NB4 (cell line): Measurements from ENCODE around the gene CDC42.

ENCODE experiments used
- MYC ChIP-seq: IDR thresholded peaks from 2 replicates; pipeline ENCODE4 v1.6.1; 2011; ENCODE audit warnings: low read depth, low read length
- POLR2A ChIP-seq: IDR thresholded peaks from 2 replicates; pipeline ENCODE4 v1.6.1; 2011; ENCODE audit warnings: mild to moderate bottlenecking; ENCODE audit not compliant: insufficient read length; ENCODE audit errors: extremely low read depth
- TF ChIP-seq, protein P1 (sequence below): IDR thresholded peaks from one replicate; pipeline ENCODE4 v1.5.1; 2012; ENCODE audit warnings: low read depth, low read length
- TF ChIP-seq, protein P2 (sequence below): IDR thresholded peaks from 2 replicates; pipeline ENCODE4 v1.6.1; 2011; ENCODE audit warnings: low read depth, low read length

DNA sequence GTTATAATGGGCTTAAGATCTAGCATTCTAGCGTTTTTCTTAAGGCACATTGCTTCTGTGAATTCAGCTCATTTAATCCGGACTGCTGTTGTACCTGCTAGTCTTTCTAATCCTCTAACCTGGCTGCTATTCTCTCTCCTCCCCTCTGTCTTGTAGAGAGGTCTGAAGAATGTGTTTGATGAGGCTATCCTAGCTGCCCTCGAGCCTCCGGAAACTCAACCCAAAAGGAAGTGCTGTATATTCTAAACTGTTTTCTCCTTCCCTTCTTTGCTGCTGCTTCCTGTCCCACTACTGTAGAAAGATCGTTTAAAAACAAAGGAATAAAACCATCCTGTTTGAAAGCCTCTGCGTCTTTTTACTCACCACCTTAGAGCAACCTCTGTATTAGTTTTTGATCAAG lies 37.3 kb downstream of the CDC42 start:
- no peak for TF ChIP-seq POLR2A
- TF ChIP-seq, protein P1, sequence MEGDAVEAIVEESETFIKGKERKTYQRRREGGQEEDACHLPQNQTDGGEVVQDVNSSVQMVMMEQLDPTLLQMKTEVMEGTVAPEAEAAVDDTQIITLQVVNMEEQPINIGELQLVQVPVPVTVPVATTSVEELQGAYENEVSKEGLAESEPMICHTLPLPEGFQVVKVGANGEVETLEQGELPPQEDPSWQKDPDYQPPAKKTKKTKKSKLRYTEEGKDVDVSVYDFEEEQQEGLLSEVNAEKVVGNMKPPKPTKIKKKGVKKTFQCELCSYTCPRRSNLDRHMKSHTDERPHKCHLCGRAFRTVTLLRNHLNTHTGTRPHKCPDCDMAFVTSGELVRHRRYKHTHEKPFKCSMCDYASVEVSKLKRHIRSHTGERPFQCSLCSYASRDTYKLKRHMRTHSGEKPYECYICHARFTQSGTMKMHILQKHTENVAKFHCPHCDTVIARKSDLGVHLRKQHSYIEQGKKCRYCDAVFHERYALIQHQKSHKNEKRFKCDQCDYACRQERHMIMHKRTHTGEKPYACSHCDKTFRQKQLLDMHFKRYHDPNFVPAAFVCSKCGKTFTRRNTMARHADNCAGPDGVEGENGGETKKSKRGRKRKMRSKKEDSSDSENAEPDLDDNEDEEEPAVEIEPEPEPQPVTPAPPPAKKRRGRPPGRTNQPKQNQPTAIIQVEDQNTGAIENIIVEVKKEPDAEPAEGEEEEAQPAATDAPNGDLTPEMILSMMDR, result no peak
- TF ChIP-seq, protein P2, sequence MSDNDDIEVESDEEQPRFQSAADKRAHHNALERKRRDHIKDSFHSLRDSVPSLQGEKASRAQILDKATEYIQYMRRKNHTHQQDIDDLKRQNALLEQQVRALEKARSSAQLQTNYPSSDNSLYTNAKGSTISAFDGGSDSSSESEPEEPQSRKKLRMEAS, result no peak
- TF ChIP-seq MYC, result no peak
